Renal cortex interstitium (tissue), 15 donors: ENCODE results near the gene SLC34A1. TPM values are rescaled to one million over a fixed set of nuclear protein-coding genes. Genes with fewer than 3 reads are reported as not detected.
"Not testable (repeated sequence)": the region's sequence is repeated elsewhere in the genome, so short reads cannot be mapped to it uniquely, and the experiment has no call there.

ENCODE experiments used
- DNase-seq, 11 donors: peaks; one replicate each; pipeline ENCODE4 v3.0.0-alpha.2; 2013; ENCODE audit warnings: low read depth in 9 of 11, low spot score in 4 of 11; ENCODE audit errors: extremely low read depth in 1 of 11
- long read RNA-seq, 16 experiments: transcript quantifications; one replicate each; lab custom pipeline, GENCODE V29; 2026
- polyA plus RNA-seq, 3 donors: library from polyadenylated mRNA; unstranded; fragments of 120-200 nt; gene quantifications; one replicate each; pipeline ENCODE4 v1.2.1, GENCODE V29; 2013; ENCODE audit not compliant: insufficient read length in 3 of 3

SLC34A1 gene, protein sequence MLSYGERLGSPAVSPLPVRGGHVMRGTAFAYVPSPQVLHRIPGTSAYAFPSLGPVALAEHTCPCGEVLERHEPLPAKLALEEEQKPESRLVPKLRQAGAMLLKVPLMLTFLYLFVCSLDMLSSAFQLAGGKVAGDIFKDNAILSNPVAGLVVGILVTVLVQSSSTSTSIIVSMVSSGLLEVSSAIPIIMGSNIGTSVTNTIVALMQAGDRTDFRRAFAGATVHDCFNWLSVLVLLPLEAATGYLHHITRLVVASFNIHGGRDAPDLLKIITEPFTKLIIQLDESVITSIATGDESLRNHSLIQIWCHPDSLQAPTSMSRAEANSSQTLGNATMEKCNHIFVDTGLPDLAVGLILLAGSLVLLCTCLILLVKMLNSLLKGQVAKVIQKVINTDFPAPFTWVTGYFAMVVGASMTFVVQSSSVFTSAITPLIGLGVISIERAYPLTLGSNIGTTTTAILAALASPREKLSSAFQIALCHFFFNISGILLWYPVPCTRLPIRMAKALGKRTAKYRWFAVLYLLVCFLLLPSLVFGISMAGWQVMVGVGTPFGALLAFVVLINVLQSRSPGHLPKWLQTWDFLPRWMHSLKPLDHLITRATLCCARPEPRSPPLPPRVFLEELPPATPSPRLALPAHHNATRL
- polyA plus RNA-seq = 100 to 1,000 TPM; 181 to 315 (median 202) TPM
- long read RNA-seq, donor 1, transcript SLC34A1-201 (13 exons, 2,573 nt) = major isoform, 11 of 29 reads
- long read RNA-seq, donor 1, partial matches to known transcripts = 17 of 29 reads
- long read RNA-seq, donor 1, other reads (novel, unspliced or antisense) = 0 of 29 reads
- long read RNA-seq, donor 2, transcript SLC34A1-201 (13 exons, 2,573 nt) = major isoform, 15 of 31 reads
- long read RNA-seq, donor 2, partial matches to known transcripts = 12 of 31 reads
- long read RNA-seq, donor 2, other reads (novel, unspliced or antisense) = 0 of 31 reads
- long read RNA-seq, donor 3, transcript SLC34A1-201 (13 exons, 2,573 nt) = major isoform, 33 of 49 reads
- long read RNA-seq, donor 3, partial matches to known transcripts = 7 of 49 reads
- long read RNA-seq, donor 3, other reads (novel, unspliced or antisense) = 5 of 49 reads
- long read RNA-seq, donor 4, transcript SLC34A1-201 (13 exons, 2,573 nt) = major isoform, 35 of 54 reads
- long read RNA-seq, donor 4, partial matches to known transcripts = 11 of 54 reads
- long read RNA-seq, donor 4, other reads (novel, unspliced or antisense) = 5 of 54 reads
- long read RNA-seq, donor 5 = 0 reads
- long read RNA-seq, donor 6, transcript SLC34A1-201 (13 exons, 2,573 nt) = major isoform, 14 of 77 reads
- long read RNA-seq, donor 6, partial matches to known transcripts = 47 of 77 reads
- long read RNA-seq, donor 6, other reads (novel, unspliced or antisense) = 12 of 77 reads
- long read RNA-seq, donor 7, transcript SLC34A1-201 (13 exons, 2,573 nt) = major isoform, 18 of 42 reads
- long read RNA-seq, donor 7, partial matches to known transcripts = 24 of 42 reads
- long read RNA-seq, donor 7, other reads (novel, unspliced or antisense) = 0 of 42 reads
- long read RNA-seq, donor 8 = 0 reads
- long read RNA-seq, donor 9, partial matches to known transcripts = 9 of 19 reads
- long read RNA-seq, donor 9, other reads (novel, unspliced or antisense) = 6 of 19 reads
- long read RNA-seq, donor 10, transcript SLC34A1-201 (13 exons, 2,573 nt) = major isoform, 28 of 44 reads
- long read RNA-seq, donor 10, partial matches to known transcripts = 14 of 44 reads
- long read RNA-seq, donor 10, other reads (novel, unspliced or antisense) = 0 of 44 reads
- long read RNA-seq, donor 11, transcript SLC34A1-204 (9 exons, 1,912 nt) = minor isoform, 6 of 48 reads
- long read RNA-seq, donor 11, transcript SLC34A1-201 (13 exons, 2,573 nt) = major isoform, 36 of 48 reads
- long read RNA-seq, donor 11, partial matches to known transcripts = 6 of 48 reads
- long read RNA-seq, donor 11, other reads (novel, unspliced or antisense) = 0 of 48 reads
- long read RNA-seq, donor 12, partial matches to known transcripts = 5 of 8 reads
- long read RNA-seq, donor 12, other reads (novel, unspliced or antisense) = 0 of 8 reads
- long read RNA-seq, donor 13 = 0 reads
- long read RNA-seq, donor 14, transcript SLC34A1-201 (13 exons, 2,573 nt) = major isoform, 7 of 7 reads
- long read RNA-seq, donor 14, partial matches to known transcripts = 0 of 7 reads
- long read RNA-seq, donor 14, other reads (novel, unspliced or antisense) = 0 of 7 reads
- long read RNA-seq, donor 15, transcript SLC34A1-201 (13 exons, 2,573 nt) = major isoform, 13 of 27 reads
- long read RNA-seq, donor 15, partial matches to known transcripts = 5 of 27 reads
- long read RNA-seq, donor 15, other reads (novel, unspliced or antisense) = 5 of 27 reads
- long read RNA-seq, donor 16, transcript SLC34A1-201 (13 exons, 2,573 nt) = major isoform, 79 of 185 reads
- long read RNA-seq, donor 16, transcript SLC34A1-204 (9 exons, 1,912 nt) = minor isoform, 14 of 185 reads
- long read RNA-seq, donor 16, partial matches to known transcripts = 72 of 185 reads
- long read RNA-seq, donor 16, other reads (novel, unspliced or antisense) = 19 of 185 reads

DNA sequence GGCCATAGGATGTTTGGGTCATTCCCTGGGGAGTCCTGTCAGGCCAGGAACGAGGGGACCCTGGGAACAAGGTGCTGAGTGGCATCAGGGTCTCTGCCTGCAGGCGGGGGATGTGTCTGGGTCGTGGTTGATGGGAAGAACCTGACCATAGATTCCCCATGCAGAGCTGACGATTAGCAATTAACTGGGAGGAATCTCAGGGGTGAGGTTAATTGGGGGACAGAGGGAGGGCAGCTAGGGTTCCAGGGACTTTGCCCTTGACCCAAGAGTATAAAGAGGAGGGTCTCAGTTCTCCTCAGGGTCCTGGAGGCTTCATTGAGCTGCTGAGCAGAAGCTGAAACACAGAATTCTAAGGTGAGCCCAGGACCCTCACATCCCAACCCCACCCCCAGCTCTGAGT is at the start of gene SLC34A1:
Gene SLC34A1, plus strand, starts transcription at position 301 of the 400 bp plus-strand sequence. CDS start 1,308 bp downstream, outside the sequence.
- no peak for DNase-seq

DNA sequence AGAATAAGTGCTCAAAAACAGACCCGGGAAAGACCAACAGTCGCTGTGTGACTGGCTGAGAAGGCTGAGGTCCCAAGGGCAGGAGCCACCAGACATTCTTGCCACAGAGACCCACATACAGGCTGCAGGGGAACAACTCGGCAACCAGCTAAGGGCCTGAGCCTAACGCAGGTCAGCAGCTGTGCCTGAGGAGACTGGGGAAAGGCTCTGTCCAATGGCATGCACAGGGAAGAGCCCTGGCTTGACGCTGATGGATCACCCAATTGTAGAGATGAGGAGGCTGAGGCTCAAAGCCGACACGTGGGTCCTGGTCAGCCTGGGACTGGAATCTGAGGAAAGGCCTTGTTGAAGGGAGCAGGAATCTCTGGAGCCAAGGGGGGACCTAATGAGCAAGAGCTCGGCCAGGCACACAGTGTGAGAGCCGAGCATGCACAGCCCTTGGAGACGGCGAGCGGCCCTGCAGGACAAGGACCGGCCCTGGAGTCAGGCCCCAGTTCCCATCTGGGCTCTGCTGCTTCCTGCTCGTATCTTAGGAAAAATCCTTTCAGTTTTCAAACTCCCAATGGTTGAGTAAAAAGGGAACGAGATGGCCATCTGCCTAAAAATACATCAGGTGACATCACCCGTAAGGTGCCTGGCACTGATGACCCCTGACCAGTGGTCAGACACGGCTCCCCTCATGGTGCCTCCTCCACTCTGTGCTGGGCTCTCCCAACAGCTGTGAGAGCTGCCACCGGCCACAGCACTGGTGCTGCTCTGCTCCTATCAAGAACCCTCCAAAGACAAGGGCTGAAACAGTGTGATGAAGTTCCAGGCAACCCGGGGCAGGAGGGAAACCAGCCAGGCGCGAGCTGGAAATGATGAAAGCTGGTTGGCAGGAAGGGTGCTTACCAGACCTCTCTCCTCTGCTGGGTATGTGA is 49.2 kb upstream of the SLC34A1 start:
- DNase-seq = no peak

DNA sequence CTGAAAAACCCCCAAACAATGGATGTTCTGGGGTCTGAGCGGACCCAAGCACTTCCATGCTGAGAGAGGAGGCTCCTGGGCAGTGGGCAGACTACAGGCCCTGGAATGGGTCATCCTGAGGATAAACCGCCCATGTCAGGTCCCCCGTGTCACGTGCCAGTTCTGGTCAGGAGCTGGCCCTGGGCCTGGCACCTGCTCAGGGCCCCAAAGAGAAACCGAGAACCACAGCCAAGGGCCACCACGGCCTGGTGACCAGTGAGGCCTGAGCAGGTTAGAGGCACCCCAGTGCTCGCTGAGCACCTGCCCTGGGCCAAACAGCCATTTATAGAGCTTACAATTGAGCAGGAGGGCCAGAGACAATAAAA is 48.6 kb upstream of the SLC34A1 start:
- DNase-seq = no peak

DNA sequence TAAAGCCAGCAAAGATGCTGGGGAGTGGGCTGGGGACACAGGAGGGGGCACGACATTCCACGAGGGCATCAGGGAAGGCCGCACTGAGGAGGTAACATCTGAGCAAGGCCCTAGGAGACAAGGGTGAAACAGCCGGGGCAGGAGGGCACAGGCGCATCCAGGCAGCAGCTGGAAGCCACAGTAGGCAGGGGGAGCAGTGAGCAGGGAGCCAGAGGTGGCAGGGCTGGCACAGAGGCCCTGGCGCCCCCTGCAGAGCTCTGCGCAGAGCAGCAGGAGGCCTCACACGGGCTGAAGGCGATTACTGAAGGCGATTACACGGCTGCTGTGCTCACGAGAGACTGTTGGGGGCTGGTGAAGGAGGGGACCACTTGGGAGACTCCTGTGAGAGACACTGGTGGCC is 48.1 kb upstream of the SLC34A1 start:
- DNase-seq = no peak

DNA sequence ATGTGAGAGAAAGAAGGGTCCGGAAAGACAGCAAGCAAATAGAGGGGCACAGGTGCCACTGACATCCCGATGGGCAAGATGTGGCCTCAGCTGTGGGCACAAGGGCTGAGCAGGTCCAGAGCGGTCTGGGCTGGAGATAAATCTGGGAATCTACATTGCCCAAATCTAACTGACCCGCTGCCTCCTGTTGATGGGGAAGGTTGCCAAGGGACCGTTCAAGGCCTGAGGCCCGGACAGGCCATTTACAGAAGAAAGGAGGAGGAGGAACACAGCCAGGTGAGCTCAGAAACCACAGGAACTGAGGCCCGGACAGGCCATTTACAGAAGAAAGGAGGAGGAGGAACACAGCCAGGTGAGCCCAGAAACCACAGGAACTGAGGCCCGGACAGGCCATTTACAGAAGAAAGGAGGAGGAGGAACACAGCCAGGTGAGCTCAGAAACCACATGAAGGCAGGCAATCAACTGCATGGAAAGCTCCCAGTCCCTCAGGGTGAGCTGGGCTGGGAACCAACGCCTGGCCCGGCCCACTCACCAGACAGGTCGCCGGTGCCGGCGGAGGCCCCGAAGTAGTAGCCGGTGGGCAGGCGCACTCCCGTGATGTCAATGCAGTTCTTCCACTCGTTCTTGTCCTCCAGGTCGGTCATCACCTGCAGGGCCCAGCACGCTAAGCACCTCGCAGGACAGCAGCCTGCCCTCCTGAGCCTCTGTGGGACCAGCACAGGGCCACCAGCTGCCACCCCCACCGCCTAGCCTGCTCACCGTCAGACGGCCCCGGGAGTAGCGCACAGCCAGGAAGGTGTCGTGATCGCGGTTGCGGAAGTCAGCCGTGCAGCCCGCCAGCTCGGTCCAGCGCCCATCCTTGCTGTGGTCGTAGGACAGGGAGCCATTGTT is 47.4 kb upstream of the SLC34A1 start:
- no peak for DNase-seq

DNA sequence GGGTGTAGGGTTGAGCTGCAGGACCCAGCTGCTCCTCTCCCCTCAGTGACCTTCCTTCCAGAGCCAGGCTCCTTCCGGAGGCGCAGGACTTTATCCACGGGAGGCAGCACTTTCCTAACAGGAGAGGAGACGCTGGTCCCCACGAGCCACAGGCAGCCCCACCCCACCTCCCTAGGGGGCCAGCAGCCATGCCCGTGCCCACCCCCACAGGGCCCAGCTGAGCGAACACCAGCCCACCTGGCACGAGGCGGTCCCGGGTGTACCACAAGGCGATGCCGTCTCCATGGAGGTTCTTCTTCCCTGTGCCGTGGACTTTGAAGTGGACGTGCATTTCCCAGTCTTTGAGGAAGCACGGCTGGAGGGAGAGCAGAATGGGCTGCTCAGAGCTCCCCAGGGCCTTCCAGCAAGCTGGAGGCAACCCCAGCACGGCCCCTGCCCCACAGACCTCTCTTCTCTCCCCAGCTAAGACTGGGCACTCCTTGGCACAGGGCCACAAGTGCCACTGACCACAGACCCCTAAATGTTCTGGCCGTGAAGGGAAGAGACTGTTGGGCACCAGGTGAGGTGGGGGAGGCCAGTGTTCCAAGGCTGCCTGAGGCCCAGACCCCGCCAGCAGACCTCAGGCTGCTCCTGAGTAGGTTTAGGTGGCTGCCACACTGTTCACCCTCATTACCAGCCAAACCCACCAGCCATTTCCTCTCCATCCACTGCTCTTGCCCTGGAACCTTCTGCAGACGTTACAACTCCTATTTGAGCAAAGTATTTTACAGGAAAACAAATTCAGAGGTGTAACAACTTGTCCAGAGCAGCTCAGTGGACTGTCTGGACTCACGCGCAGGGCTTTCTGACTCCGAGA is 45.8 kb upstream of the SLC34A1 start:
- no peak for DNase-seq

DNA sequence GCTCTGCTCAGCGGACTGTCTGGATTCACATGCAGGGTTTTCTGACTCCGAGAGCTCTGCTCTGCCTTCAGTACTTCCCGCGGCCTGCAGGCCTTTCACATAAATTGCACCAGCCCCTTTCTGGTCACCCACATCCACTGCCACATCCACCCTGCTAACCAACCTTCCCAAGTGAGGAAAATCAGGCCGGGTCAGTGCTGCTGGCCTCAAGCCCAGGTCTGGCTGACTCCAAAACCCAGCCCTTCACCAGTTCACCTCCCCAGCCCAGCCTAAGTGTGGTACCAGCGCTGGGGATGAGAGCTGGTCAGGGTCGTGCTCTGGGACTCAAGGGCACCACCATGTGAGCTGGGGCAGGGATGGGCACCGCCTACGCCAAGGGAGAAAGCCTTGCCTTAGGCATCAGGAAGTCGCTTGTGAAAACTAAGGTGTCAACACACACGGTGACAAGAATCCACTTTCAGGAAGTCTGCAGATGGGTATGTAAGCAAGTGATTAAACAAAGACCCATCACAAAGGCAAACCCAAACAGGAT is 45.1 kb upstream of the SLC34A1 start:
- no peak for DNase-seq

DNA sequence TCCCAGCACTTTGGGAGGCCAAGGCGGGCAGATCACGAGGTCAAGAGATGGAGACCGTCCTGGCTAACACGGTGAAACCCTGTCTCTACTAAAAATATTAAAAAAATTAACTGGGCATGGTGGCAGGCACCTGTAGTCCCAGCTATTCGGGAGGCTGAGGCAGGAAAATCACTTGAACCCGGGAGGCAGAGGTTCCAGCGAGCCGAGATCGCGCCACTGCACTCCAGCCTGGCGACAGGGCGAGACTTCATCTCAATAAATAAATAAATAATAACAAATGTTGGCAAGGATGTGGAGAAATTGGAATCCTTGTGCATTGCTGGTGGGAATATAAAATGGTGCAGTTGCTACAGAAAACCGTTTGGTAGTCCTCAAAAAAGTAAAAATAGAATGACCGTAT is 41.2 kb upstream of the SLC34A1 start:
- not testable (repeated sequence) for DNase-seq

DNA sequence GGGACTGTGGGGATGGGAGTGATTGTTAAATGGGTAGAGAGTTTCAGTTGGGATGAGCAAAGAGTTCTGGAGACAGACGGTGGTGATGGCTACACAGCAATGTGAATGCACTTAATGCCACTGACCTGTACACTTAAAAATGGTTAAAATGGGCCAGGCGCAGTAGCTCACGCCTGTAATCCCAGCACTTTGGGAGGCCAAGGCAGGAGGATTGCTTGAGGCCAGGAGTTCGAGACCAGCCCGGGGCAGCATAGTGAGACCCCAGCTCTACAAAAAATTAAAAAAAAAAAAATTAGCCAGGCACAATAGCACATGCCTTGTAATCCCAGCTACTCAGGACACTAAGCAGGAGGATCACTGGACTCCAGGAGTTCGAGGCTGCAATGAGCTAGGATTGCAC is 40.5 kb upstream of the SLC34A1 start:
- DNase-seq = no peak

DNA sequence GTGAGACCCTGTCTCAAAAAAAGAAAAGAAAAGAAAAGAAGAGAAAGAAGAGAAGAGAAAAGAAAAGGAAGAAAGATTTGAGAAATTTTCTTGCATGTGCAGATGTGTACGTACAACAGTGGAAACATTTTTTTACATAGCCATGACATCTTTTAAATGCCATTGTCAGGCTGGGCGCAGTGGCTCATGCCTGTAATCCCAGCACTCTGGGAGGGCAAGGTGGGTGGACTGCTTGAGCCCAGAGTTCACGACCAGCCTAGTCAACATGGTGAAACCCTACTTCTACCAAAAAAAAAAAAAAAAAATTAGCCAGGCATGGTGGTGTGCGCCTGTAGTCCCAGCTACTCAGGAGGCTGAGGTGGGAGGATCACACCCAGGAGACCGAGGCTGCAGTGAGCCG is 39.3 kb upstream of the SLC34A1 start:
- no peak for DNase-seq

DNA sequence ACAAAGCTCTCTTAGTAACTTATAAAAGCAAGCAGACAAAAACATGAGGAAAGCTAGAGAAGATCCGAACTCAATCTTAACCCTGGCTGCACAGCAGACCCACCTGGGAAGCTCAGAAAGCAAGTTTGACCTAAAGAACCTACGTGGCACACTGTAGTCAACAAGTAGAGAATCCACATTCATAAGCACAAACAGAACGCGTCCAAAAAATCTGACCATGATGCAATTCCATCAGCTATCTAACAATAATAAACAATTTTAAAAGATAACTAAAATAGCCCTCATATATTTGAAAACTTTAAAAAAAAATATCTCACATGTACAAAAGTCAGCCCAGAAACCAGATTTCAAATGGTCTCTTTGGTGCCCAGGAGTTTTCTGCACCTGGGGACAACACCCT is 37.4 kb upstream of the SLC34A1 start:
- no peak for DNase-seq

DNA sequence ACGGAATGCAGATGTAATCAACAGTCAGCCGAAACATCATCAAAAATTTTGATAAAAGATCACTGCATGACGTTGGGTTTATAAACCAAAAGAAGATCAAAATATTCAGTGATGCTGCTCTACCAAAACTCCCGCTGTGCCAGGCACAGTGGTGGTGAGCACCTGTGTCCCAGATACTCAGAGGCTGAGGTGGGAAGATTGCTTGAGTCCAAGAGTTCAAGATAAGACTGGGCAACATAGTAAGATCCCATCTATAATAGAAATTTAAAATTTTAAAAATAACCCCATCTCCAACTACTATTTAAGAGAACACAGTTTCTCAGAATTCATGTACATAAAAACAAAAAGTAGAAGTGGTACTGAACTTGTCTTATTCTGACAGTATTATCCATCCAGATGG is 36.5 kb upstream of the SLC34A1 start:
- DNase-seq = no peak

DNA sequence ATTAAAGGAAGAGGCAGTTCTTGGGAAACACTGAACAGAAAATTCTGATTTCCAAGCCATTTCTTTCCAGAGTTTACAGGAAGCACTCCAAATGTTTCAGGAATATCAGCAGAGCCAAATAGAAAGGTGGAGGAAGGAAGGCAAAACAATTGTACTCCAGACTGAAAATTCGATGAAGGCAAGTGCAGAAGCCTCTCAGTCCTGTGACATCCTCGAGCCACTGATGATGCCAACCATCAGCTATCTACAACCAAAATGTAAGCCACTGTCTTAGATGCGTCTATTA is 34.9 kb upstream of the SLC34A1 start:
- DNase-seq = no peak

DNA sequence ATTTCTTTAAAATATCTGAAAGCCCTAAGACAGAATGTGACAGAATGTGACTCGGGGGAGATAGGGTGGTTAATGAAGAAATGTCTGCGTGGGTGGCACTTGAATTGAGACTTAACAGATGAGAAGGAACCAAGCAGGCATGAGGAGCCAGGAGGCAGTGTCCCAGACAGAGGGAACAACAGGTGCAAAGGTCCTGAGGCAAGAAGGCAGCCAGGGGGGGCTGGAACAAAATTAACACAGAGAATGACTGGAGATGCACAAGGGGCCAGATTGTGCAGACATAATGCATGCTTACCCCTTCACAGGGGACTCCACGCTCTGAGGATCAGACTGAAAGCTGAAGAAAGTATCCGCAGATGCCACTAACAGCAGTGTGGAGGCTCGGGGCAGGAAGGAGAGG is 34.5 kb upstream of the SLC34A1 start:
- DNase-seq = no peak
